ENCODE measurements around the gene ADRA2C.

ADRA2C gene

GRCh38 chr4:3773552-3774001 is 7.4 kb downstream of the ADRA2C start:
- no peak overlapping the region for H3K4me2 ChIP-seq (ENCODE audit: low read length)
- TF ChIP-seq CTCF (IDR thresholded peaks at IDR 0.05) = no peak
- H3K36me3 ChIP-seq (ENCODE audit: control insufficient read depth, insufficient read depth, low read length) = no peaks in the 10 kb centered on the region
- no peak overlapping the region for H3K4me3 ChIP-seq (ENCODE audit: low read depth, low read length)
- no peak overlapping the region for H3K9ac ChIP-seq
- no peaks in the 10 kb centered on the region for H3K79me2 ChIP-seq
- no peak overlapping the region for H2AFZ ChIP-seq
- H3K4me1 ChIP-seq = no peaks in the 10 kb centered on the region
- no peak overlapping the region for H3K27ac ChIP-seq
- peaks cover 5% of the 10 kb centered on the region for H3K27me3 ChIP-seq (ENCODE audit: control insufficient read depth, insufficient read depth, low read length)
- no peaks in the 10 kb centered on the region for H3K9me3 ChIP-seq (ENCODE audit: control insufficient read depth, low read length)

GRCh38 chr4:3774253-3774883 is 8.2 kb downstream of the ADRA2C start:
- H3K9me3 ChIP-seq (ENCODE audit: control insufficient read depth, low read length) = no peaks in the 10 kb centered on the region
- H2AFZ ChIP-seq = no peak overlapping the region
- no peak overlapping the region for H3K4me3 ChIP-seq (ENCODE audit: low read depth, low read length)
- H3K27ac ChIP-seq = no peak overlapping the region
- H3K4me2 ChIP-seq (ENCODE audit: low read length) = no peak overlapping the region
- H3K79me2 ChIP-seq = no peaks in the 10 kb centered on the region
- H3K27me3 ChIP-seq (ENCODE audit: control insufficient read depth, insufficient read depth, low read length) = peaks cover 5% of the 10 kb centered on the region
- H3K36me3 ChIP-seq (ENCODE audit: control insufficient read depth, insufficient read depth, low read length) = no peaks in the 10 kb centered on the region
- no peak for TF ChIP-seq CTCF (IDR thresholded peaks at IDR 0.05)
- H3K9ac ChIP-seq = no peak overlapping the region
- no peaks in the 10 kb centered on the region for H3K4me1 ChIP-seq

GRCh38 chr4:3775005-3775404 is 8.8 kb downstream of the ADRA2C start:
- no peak overlapping the region for H2AFZ ChIP-seq
- H3K9me3 ChIP-seq (ENCODE audit: control insufficient read depth, low read length) = no peaks in the 10 kb centered on the region
- H3K36me3 ChIP-seq (ENCODE audit: control insufficient read depth, insufficient read depth, low read length) = no peaks in the 10 kb centered on the region
- no peaks in the 10 kb centered on the region for H3K4me1 ChIP-seq
- no peak overlapping the region for H3K27ac ChIP-seq
- no peaks in the 10 kb centered on the region for H3K79me2 ChIP-seq
- H3K4me2 ChIP-seq (ENCODE audit: low read length) = no peak overlapping the region
- H3K9ac ChIP-seq = no peak overlapping the region
- H3K27me3 ChIP-seq (ENCODE audit: control insufficient read depth, insufficient read depth, low read length) = peaks cover 5% of the 10 kb centered on the region
- no peak for TF ChIP-seq CTCF (IDR thresholded peaks at IDR 0.05)
- no peak overlapping the region for H3K4me3 ChIP-seq (ENCODE audit: low read depth, low read length)

- H3K9ac ChIP-seq = no peak overlapping the region
- no peak overlapping the region for H3K4me2 ChIP-seq (ENCODE audit: low read length)
- TF ChIP-seq CTCF (IDR thresholded peaks at IDR 0.05) = no peak
- H2AFZ ChIP-seq = no peak overlapping the region
- no peak overlapping the region for H3K4me3 ChIP-seq (ENCODE audit: low read depth, low read length)
- H3K9me3 ChIP-seq (ENCODE audit: control insufficient read depth, low read length) = no peaks in the 10 kb centered on the region
- H3K27me3 ChIP-seq (ENCODE audit: control insufficient read depth, insufficient read depth, low read length) = peaks cover 2% of the 10 kb centered on the region
- peaks cover under 1% of the 10 kb centered on the region for H3K4me1 ChIP-seq
- no peak overlapping the region for H3K27ac ChIP-seq
- H3K79me2 ChIP-seq = no peaks in the 10 kb centered on the region
- no peaks in the 10 kb centered on the region for H3K36me3 ChIP-seq (ENCODE audit: control insufficient read depth, insufficient read depth, low read length)
Observed at GRCh38 chr4:3775576-3775975, 9.4 kb downstream of the ADRA2C start.

All from parathyroid adenoma (tissue), 2 donors.